AG04449 (cell line): Measurements from ENCODE around the gene PCDH19.

Experiments used
- CTCF ChIA-PET: fragments of 350-600 bp; formaldehyde crosslinking; extraction: SDS; loops from one replicate; lab custom pipeline; 2021; ENCODE audit warnings: antibody characterized with exemption; lab: Yijun Ruan, JAX
- POLR2A ChIA-PET: fragments of 400-600, 350-600 bp; formaldehyde crosslinking; extraction: SDS; loops from one replicate; lab custom pipeline; 2020; ENCODE audit warnings: antibody characterized with exemption, inconsistent platforms; lab: Yijun Ruan, JAX
- DNase-seq: peaks from one replicate; pipeline ENCODE4 v3.0.0-alpha.2; 2010; ENCODE audit warnings: low read depth, low spot score
- H3K4me3 ChIP-seq: 2 replicates; pipeline ENCODE4 v1.5.1; 2011; ENCODE audit warnings: low read depth, mild to moderate bottlenecking, control low read depth, low read length
- TF ChIP-seq, protein P1 (sequence below): IDR thresholded peaks from one replicate; pipeline ENCODE4 v1.5.1; 2011; ENCODE audit warnings: mild to moderate bottlenecking, moderate library complexity, low read length, control low read depth, inconsistent platforms; ENCODE audit not compliant: insufficient read depth; ENCODE audit errors: missing control alignments

The PCDH19 gene

DNA sequence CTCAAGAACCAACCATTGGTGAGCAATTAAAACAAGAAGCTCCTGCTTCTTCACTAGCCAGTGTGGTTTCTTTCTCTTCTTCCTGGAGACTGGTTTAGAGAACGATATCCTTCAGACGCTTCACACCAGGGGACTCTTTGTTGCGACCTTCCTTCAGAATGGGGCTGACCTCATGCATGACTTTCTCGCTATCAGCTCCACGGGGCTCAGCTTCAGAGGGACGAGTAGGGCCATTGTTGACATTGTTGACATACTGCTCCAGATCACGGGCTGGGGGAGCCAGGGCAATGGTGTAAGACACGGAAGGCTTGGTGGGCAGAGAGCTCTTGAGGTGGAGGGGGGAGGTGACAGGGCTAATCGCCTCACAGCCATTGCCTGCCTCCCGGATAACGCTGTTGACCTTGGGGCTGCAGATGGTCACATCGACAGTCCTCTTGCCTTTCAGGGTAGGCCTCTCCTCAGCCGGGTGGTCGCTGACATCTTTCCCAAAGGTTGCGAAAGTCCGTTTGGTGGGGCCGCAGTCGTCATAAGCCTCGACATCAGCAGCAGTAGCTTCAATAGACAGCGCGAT is 113.8 kb downstream of the PCDH19 start:
- CTCF ChIA-PET, result no interaction called here

GRCh38 chrX:100294965-100295364 is 115.1 kb downstream of the PCDH19 start:
- TF ChIP-seq, protein P1, sequence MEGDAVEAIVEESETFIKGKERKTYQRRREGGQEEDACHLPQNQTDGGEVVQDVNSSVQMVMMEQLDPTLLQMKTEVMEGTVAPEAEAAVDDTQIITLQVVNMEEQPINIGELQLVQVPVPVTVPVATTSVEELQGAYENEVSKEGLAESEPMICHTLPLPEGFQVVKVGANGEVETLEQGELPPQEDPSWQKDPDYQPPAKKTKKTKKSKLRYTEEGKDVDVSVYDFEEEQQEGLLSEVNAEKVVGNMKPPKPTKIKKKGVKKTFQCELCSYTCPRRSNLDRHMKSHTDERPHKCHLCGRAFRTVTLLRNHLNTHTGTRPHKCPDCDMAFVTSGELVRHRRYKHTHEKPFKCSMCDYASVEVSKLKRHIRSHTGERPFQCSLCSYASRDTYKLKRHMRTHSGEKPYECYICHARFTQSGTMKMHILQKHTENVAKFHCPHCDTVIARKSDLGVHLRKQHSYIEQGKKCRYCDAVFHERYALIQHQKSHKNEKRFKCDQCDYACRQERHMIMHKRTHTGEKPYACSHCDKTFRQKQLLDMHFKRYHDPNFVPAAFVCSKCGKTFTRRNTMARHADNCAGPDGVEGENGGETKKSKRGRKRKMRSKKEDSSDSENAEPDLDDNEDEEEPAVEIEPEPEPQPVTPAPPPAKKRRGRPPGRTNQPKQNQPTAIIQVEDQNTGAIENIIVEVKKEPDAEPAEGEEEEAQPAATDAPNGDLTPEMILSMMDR, result no peak
- DNase-seq, result no peak
- CTCF ChIA-PET, result no interaction called here
- no peak overlapping the region for H3K4me3 ChIP-seq
- POLR2A ChIA-PET, result no interaction called here

More for the DNA sequence above, 113.8 kb downstream of the PCDH19 start:
- POLR2A ChIA-PET, result no interaction called here
- no peak for DNase-seq
- H3K4me3 ChIP-seq, result no peak overlapping the region
- TF ChIP-seq, protein P1, result no peak

DNA sequence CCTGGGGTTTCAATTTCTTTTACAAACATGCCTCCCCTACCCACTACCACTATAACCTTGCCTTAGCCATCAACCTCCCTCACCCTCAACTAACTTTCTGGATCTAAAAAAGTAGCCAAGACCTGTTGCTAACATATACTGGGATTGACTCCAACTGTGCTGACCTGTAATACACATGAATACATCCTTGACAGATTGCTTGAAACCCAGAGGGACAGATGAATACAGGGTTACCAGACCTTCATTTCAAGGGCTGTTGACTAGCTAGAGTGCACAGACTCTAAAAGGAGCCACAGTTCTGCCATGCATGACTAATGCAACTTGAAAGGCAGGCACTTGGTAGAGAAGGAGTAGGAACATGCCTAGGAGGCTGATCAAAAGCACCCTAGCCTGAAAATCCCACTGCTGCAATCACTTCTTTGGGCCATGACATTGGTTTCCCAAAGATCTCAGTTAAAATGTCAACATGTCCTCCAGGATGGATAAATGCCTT is 121.0 kb downstream of the PCDH19 start:
- no peak for DNase-seq
- H3K4me3 ChIP-seq, result no peak overlapping the region
- CTCF ChIA-PET, result no interaction called here

DNA sequence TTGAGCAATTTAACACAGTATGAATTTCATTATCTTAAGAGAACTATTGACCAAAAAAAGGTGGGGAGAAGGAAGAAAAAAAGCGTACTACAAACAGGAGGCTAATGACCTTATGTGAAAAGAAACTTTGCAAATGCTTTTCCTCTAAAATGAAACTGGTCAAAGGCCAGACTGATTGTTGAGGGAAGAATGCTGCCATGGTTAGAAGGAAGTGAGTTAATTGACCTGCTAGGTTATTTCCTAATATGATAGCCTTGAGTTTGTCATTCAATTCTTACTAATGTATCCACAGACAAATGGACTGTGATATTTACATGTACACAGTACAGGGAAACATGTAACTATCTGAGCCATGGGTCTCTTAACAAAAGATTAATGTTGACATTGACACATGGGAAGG is 132.8 kb downstream of the PCDH19 start:
- ChIA-PET CTCF (no interaction called here), POLR2A (no interaction called here)

More for the DNA sequence above, 121.0 kb downstream of the PCDH19 start:
- TF ChIP-seq, protein P1, result no peak
- POLR2A ChIA-PET, result no interaction called here

GRCh38 chrX:100274916-100275315 is 135.2 kb downstream of the PCDH19 start:
- no peak overlapping the region for H3K4me3 ChIP-seq
- TF ChIP-seq, protein P1, result no peak
- POLR2A ChIA-PET, result no interaction called here
- CTCF ChIA-PET, result no interaction called here
- DNase-seq, result no peak

More for the DNA sequence above, 132.8 kb downstream of the PCDH19 start:
- H3K4me3 ChIP-seq, result no peak overlapping the region
- DNase-seq, result no peak
- TF ChIP-seq, protein P1, result no peak

GRCh38 chrX:100265179-100265578 is 144.9 kb downstream of the PCDH19 start:
- no peak for DNase-seq
- no peak overlapping the region for H3K4me3 ChIP-seq
- POLR2A ChIA-PET, result no interaction called here
- TF ChIP-seq, protein P1, result no peak
- CTCF ChIA-PET, result no interaction called here
